Measurements from ENCODE around the gene WDR12.
"Not testable (repeated sequence)": the region's sequence is repeated elsewhere in the genome, so short reads cannot be mapped to it uniquely, and the experiment has no call there.

Gene WDR12

GRCh38 chr2:202911512-202912341, at the start of gene WDR12, which contains the start of gene CARF:
Gene WDR12, minus strand, starts transcription at chr2:202911673. Its CDS starts 197 bp downstream, at chr2:202911476.
Gene CARF, plus strand, starts transcription at chr2:202912275. Its CDS starts 29,628 bp downstream, at chr2:202941903.
- DNase-seq (ENCODE audit: low read depth in 2 of 2), result peak; percentile 81 to 87

- DNase-seq (ENCODE audit: low read depth in 2 of 2), result no peak
Observed at GRCh38 chr2:202960524-202960923, 49.1 kb upstream of the WDR12 start.

- DNase-seq (ENCODE audit: low read depth in 2 of 2), result no peak
Observed at GRCh38 chr2:202950592-202950991, 39.1 kb upstream of the WDR12 start.

- DNase-seq (ENCODE audit: low read depth in 2 of 2), result not testable (repeated sequence)
Observed at GRCh38 chr2:202949333-202949732, 37.9 kb upstream of the WDR12 start.

GRCh38 chr2:202945497-202945896, 34.0 kb upstream of the WDR12 start:
- DNase-seq (ENCODE audit: low read depth in 2 of 2), result no peak

- no peak for DNase-seq (ENCODE audit: low read depth in 2 of 2)
Observed at GRCh38 chr2:202944816-202945215, 33.3 kb upstream of the WDR12 start.

- DNase-seq (ENCODE audit: low read depth in 2 of 2), result no peak
Observed at GRCh38 chr2:202944408-202944807, 32.9 kb upstream of the WDR12 start.

- DNase-seq (ENCODE audit: low read depth in 2 of 2), result no peak
Observed at GRCh38 chr2:202941771-202942170, 30.3 kb upstream of the WDR12 start.

- no peak for DNase-seq (ENCODE audit: low read depth in 2 of 2)
Observed at GRCh38 chr2:202938960-202939359, 27.5 kb upstream of the WDR12 start.

GRCh38 chr2:202934456-202934855, 23.0 kb upstream of the WDR12 start:
- DNase-seq (ENCODE audit: low read depth in 2 of 2), result no peak

- DNase-seq (ENCODE audit: low read depth in 2 of 2), result no peak
Observed at GRCh38 chr2:202933958-202934357, 22.5 kb upstream of the WDR12 start.

GRCh38 chr2:202933139-202933510, 21.7 kb upstream of the WDR12 start:
- no peak for DNase-seq (ENCODE audit: low read depth in 2 of 2)

- DNase-seq (ENCODE audit: low read depth in 2 of 2), result no peak
Observed at GRCh38 chr2:202932425-202933138, 21.1 kb upstream of the WDR12 start.

GRCh38 chr2:202918860-202919259, 7.4 kb upstream of the WDR12 start:
- DNase-seq (ENCODE audit: low read depth in 2 of 2), result no peak

GRCh38 chr2:202912342-202913201, 1.1 kb upstream of the WDR12 start:
- DNase-seq (ENCODE audit: low read depth in 2 of 2), result not testable (repeated sequence)

- DNase-seq (ENCODE audit: low read depth in 2 of 2), result no peak
Observed at GRCh38 chr2:202911203-202911511, 316 bp downstream of the WDR12 start.

- no peak for DNase-seq (ENCODE audit: low read depth in 2 of 2)
Observed at GRCh38 chr2:202910698-202911097, 775 bp downstream of the WDR12 start.

GRCh38 chr2:202910250-202910649, 1.2 kb downstream of the WDR12 start:
- DNase-seq (ENCODE audit: low read depth in 2 of 2), result not testable (repeated sequence)

GRCh38 chr2:202909394-202910192, 1.9 kb downstream of the WDR12 start:
- DNase-seq (ENCODE audit: low read depth in 2 of 2), result no peak

GRCh38 chr2:202908186-202908585, 3.3 kb downstream of the WDR12 start:
- no peak for DNase-seq (ENCODE audit: low read depth in 2 of 2)

- not testable (repeated sequence) for DNase-seq (ENCODE audit: low read depth in 2 of 2)
Observed at GRCh38 chr2:202905507-202905906, 6.0 kb downstream of the WDR12 start.
